ENCODE data around the gene CCDC201.
A peak's percentile ranks its signal among the peaks of the same experiment; 100 is the strongest.

CCDC201 gene

GRCh38 chr7:45873035-45873354 lies at the start of gene CCDC201:
Gene CCDC201, minus strand, starts transcription at chr7:45873082. Its CDS starts 75 bp downstream, at chr7:45873007.
- DNase-seq = no peak
- no peak for TF ChIP-seq CTCF (IDR thresholded peaks at IDR 0.05)
- Mint-ChIP-seq H3K9me3 (peaks cover 8% of the 10 kb centered on the region), H3K27me3 (ENCODE audit: low read depth, poor library complexity) (peaks cover 13% of the 10 kb centered on the region), H3K4me3 (no peak within 1 kb of the TSS), H3K4me1 (no peaks in the 10 kb centered on the region), H3K27ac (no peak within 1 kb of the TSS), H3K36me3 (ENCODE audit: low read depth) (no peaks in the 10 kb centered on the region)

- no peaks in the 10 kb centered on the region for H3K9me3 Mint-ChIP-seq
- H3K36me3 Mint-ChIP-seq (ENCODE audit: low read depth) = peaks cover 6% of the 10 kb centered on the region
- TF ChIP-seq CTCF (IDR thresholded peaks at IDR 0.05) = peak; percentile 96
- H3K4me3 Mint-ChIP-seq = peak overlapping the region; percentile 84
- H3K27ac Mint-ChIP-seq = no peak overlapping the region
- H3K27me3 Mint-ChIP-seq (ENCODE audit: low read depth, poor library complexity) = peaks cover 85% of the 10 kb centered on the region
- DNase-seq = peak; percentile 80
- H3K4me1 Mint-ChIP-seq = peaks cover 36% of the 10 kb centered on the region
These were observed 49.0 kb upstream of the CCDC201 start for GRCh38 chr7:45921699-45922519.

GRCh38 chr7:45921381-45921698 lies 48.5 kb upstream of the CCDC201 start:
- Mint-ChIP-seq H3K4me1 (peaks cover 36% of the 10 kb centered on the region), H3K27ac (no peak overlapping the region)

GRCh38 chr7:45920502-45921380 lies 47.9 kb upstream of the CCDC201 start, which contains the start of gene IGFBP3:
Gene IGFBP3, minus strand, starts transcription at chr7:45921272. Its CDS starts 132 bp downstream, at chr7:45921140.
- Mint-ChIP-seq H3K4me3 (peak within 1 kb of the TSS; percentile 85), H3K36me3 (ENCODE audit: low read depth) (peaks cover 12% of the 10 kb centered on the region), H3K4me1 (peaks cover 36% of the 10 kb centered on the region), H3K27me3 (ENCODE audit: low read depth, poor library complexity) (peaks cover 86% of the 10 kb centered on the region), H3K27ac (no peak within 1 kb of the TSS), H3K9me3 (no peaks in the 10 kb centered on the region)
- DNase-seq = peak; percentile 77
- no peak for TF ChIP-seq CTCF (IDR thresholded peaks at IDR 0.05)

More at GRCh38 chr7:45921381-45921698, 48.5 kb upstream of the CCDC201 start:
- Mint-ChIP-seq H3K4me3 (peak overlapping the region; percentile 84), H3K9me3 (no peaks in the 10 kb centered on the region), H3K27me3 (ENCODE audit: low read depth, poor library complexity) (peaks cover 85% of the 10 kb centered on the region), H3K36me3 (ENCODE audit: low read depth) (peaks cover 6% of the 10 kb centered on the region)
- no peak for TF ChIP-seq CTCF (IDR thresholded peaks at IDR 0.05)
- no peak for DNase-seq

GRCh38 chr7:45919993-45920459 lies 47.1 kb upstream of the CCDC201 start:
- no peak for DNase-seq
- peaks cover 36% of the 10 kb centered on the region for H3K4me1 Mint-ChIP-seq
- H3K27ac Mint-ChIP-seq = no peak overlapping the region
- no peak for TF ChIP-seq CTCF (IDR thresholded peaks at IDR 0.05)
- H3K36me3 Mint-ChIP-seq (ENCODE audit: low read depth) = peaks cover 13% of the 10 kb centered on the region
- H3K9me3 Mint-ChIP-seq = no peaks in the 10 kb centered on the region
- H3K4me3 Mint-ChIP-seq = peak overlapping the region; percentile 85
- peaks cover 89% of the 10 kb centered on the region for H3K27me3 Mint-ChIP-seq (ENCODE audit: low read depth, poor library complexity)
